Anterior cingulate cortex (tissue), 58 donors: ENCODE data around the gene SNX2.
"Not testable (repeated sequence)": the region's sequence is repeated elsewhere in the genome, so short reads cannot be mapped to it uniquely, and the experiment has no call there.

ENCODE experiments used
- DNase-seq, 58 donors: peaks; one replicate each; lab custom pipeline; 2025; lab: John Stamatoyannopoulos, UW

The SNX2 gene

GRCh38 chr5:122842016-122842580 is 67.2 kb downstream of the SNX2 start:
- DNase-seq, result no peak

GRCh38 chr5:122844136-122844909 is 69.4 kb downstream of the SNX2 start:
- no peak for DNase-seq

- DNase-seq, result peak in 5 of 58 donors; percentile 33 to 60 (median 54)
These were observed 70.0 kb downstream of the SNX2 start for GRCh38 chr5:122844910-122845228.

GRCh38 chr5:122845229-122846050 is 70.6 kb downstream of the SNX2 start, which contains the start of gene SNX24:
SNX24 (plus strand) TSS chr5:122845613; CDS start chr5:122845634, 21 bp downstream.
- peak in 57 of 58 donors; percentile 20 to 86 (median 71) for DNase-seq

- DNase-seq, result no peak
These were observed 71.2 kb downstream of the SNX2 start for GRCh38 chr5:122846051-122846550.

- no peak for DNase-seq
These were observed 72.8 kb downstream of the SNX2 start for GRCh38 chr5:122847687-122848081.

- DNase-seq, result no peak
These were observed 74.9 kb downstream of the SNX2 start for GRCh38 chr5:122849771-122850170.

- DNase-seq, result not testable (repeated sequence)
These were observed 82.7 kb downstream of the SNX2 start for GRCh38 chr5:122857538-122857937.

- DNase-seq, result no peak
These were observed 83.6 kb downstream of the SNX2 start for GRCh38 chr5:122858451-122858850.

GRCh38 chr5:122863240-122863639 is 88.4 kb downstream of the SNX2 start:
- DNase-seq, result no peak

GRCh38 chr5:122863721-122864120 is 88.8 kb downstream of the SNX2 start:
- no peak for DNase-seq

- no peak for DNase-seq
These were observed 89.5 kb downstream of the SNX2 start for GRCh38 chr5:122864400-122864799.

GRCh38 chr5:122864842-122865241 is 90.0 kb downstream of the SNX2 start:
- no peak for DNase-seq

GRCh38 chr5:122870219-122870856 is 95.5 kb downstream of the SNX2 start:
- no peak for DNase-seq

GRCh38 chr5:122871661-122872060 is 96.8 kb downstream of the SNX2 start:
- no peak for DNase-seq

- DNase-seq, result no peak
These were observed 99.4 kb downstream of the SNX2 start for GRCh38 chr5:122874179-122874875.

GRCh38 chr5:122877518-122877917 is 102.6 kb downstream of the SNX2 start:
- DNase-seq, result peak in 1 of 58 donors; percentile 4

GRCh38 chr5:122879076-122879475 is 104.2 kb downstream of the SNX2 start:
- no peak for DNase-seq
